ENCODE results near the gene HOXC6.

GRCh38 chr12:54024127-54024526 is 4.1 kb upstream of the HOXC6 start:
- TF ChIP-seq, protein P1, sequence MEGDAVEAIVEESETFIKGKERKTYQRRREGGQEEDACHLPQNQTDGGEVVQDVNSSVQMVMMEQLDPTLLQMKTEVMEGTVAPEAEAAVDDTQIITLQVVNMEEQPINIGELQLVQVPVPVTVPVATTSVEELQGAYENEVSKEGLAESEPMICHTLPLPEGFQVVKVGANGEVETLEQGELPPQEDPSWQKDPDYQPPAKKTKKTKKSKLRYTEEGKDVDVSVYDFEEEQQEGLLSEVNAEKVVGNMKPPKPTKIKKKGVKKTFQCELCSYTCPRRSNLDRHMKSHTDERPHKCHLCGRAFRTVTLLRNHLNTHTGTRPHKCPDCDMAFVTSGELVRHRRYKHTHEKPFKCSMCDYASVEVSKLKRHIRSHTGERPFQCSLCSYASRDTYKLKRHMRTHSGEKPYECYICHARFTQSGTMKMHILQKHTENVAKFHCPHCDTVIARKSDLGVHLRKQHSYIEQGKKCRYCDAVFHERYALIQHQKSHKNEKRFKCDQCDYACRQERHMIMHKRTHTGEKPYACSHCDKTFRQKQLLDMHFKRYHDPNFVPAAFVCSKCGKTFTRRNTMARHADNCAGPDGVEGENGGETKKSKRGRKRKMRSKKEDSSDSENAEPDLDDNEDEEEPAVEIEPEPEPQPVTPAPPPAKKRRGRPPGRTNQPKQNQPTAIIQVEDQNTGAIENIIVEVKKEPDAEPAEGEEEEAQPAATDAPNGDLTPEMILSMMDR (IDR thresholded peaks at IDR 0.05): no peak
- no peak for TF ChIP-seq POLR2AphosphoS5 (IDR thresholded peaks at IDR 0.05)
